ENCODE data around the gene SCARB1.
A peak's percentile ranks its signal among the peaks of the same experiment; 100 is the strongest.

Gene SCARB1

GRCh38 chr12:124739953-124740561 lies 123.6 kb downstream of the SCARB1 start:
- TF ChIP-seq ZFX (IDR thresholded peaks at IDR 0.05; ENCODE audit: borderline replicate concordance) (no peak), CTCF (IDR thresholded peaks at IDR 0.05) (no peak)
- no peak overlapping the region for H3K27ac ChIP-seq

GRCh38 chr12:124738636-124739467 lies 124.8 kb downstream of the SCARB1 start:
- TF ChIP-seq ZFX (IDR thresholded peaks at IDR 0.05; ENCODE audit: borderline replicate concordance) (no peak), CTCF (IDR thresholded peaks at IDR 0.05) (no peak)
- no peak overlapping the region for H3K27ac ChIP-seq

- no peak overlapping the region for H3K27ac ChIP-seq
- no peak for TF ChIP-seq CTCF (IDR thresholded peaks at IDR 0.05)
These were observed 125.7 kb downstream of the SCARB1 start for GRCh38 chr12:124737772-124738635.

- no peak for TF ChIP-seq CTCF (IDR thresholded peaks at IDR 0.05)
- no peak for TF ChIP-seq ZFX (IDR thresholded peaks at IDR 0.05; ENCODE audit: borderline replicate concordance)
These were observed 126.6 kb downstream of the SCARB1 start for GRCh38 chr12:124737040-124737419.

GRCh38 chr12:124736115-124737039 lies 127.3 kb downstream of the SCARB1 start:
- H3K27ac ChIP-seq: no peak overlapping the region
- TF ChIP-seq CTCF (IDR thresholded peaks at IDR 0.05) (no peak), ZFX (IDR thresholded peaks at IDR 0.05; ENCODE audit: borderline replicate concordance) (no peak)

More at GRCh38 chr12:124737040-124737419, 126.6 kb downstream of the SCARB1 start:
- no peak overlapping the region for H3K27ac ChIP-seq

- H3K27ac ChIP-seq: 0 out of 2 replicates have a peak overlapping the region, but pooled peaks have one; percentile 5
- TF ChIP-seq CTCF (IDR thresholded peaks at IDR 0.05) (no peak), ZFX (IDR thresholded peaks at IDR 0.05; ENCODE audit: borderline replicate concordance) (no peak)
These were observed 129.4 kb downstream of the SCARB1 start for GRCh38 chr12:124734224-124734788.

Measured in 22Rv1 (cell line).